Neural cell (in vitro differentiated cells): ENCODE data around the gene GPATCH3. TPM values are rescaled to one million over a fixed set of nuclear protein-coding genes. Genes with fewer than 3 reads are reported as not detected.

Source experiments
- H2AFZ ChIP-seq: fragments of 200-600, 300-800 bp; sonication (generic), shearing (Covaris generic); 2 replicates; pipeline ENCODE4 v1.6.0; 2014; ENCODE audit warnings: low read depth, mild to moderate bottlenecking, antibody characterized with exemption, low read length, moderate library complexity
- H3F3A ChIP-seq: fragments of 200-600 bp; shearing (Covaris generic); 2 replicates; pipeline ENCODE4 v1.6.1; 2016; ENCODE audit warnings: mild to moderate bottlenecking, moderate library complexity, mixed read lengths, antibody characterized with exemption, low read length; ENCODE audit not compliant: insufficient read depth, poor library complexity, severe bottlenecking
- H3K27ac ChIP-seq: fragments of 200-600, 300-800 bp; sonication (generic), shearing (Covaris generic); 2 replicates; pipeline ENCODE4 v1.5.1; 2014; ENCODE audit warnings: mild to moderate bottlenecking, low read length, moderate library complexity
- H3K27me3 ChIP-seq: fragments of 300-800, 200-600 bp; sonication (generic), shearing (Covaris generic); 2 replicates; pipeline ENCODE4 v1.6.0; 2014; ENCODE audit warnings: mild to moderate bottlenecking, low read depth, low read length, moderate library complexity; ENCODE audit not compliant: insufficient read depth
- H3K36me3 ChIP-seq: fragments of 300-800, 200-600 bp; sonication (generic), shearing (Covaris generic); 2 replicates; pipeline ENCODE4 v1.5.1; 2014; ENCODE audit warnings: mild to moderate bottlenecking, antibody characterized with exemption, low read length, moderate library complexity; ENCODE audit not compliant: insufficient read depth
- H3K4me2 ChIP-seq: fragments of 300-800, 200-600 bp; sonication (generic), shearing (Covaris generic); 2 replicates; pipeline ENCODE4 v1.6.0; 2014; ENCODE audit warnings: mild to moderate bottlenecking, low read length
- H3K4me3 ChIP-seq: fragments of 300-800, 200-600 bp; sonication (generic), shearing (Covaris generic); 2 replicates; pipeline ENCODE4 v1.5.1; 2014; ENCODE audit warnings: mild to moderate bottlenecking, low read length, moderate library complexity
- H3K79me2 ChIP-seq: fragments of 200-600 bp; shearing (Covaris generic); replicated peaks from 2 replicates; pipeline ENCODE4 v1.6.0; 2014; ENCODE audit warnings: mild to moderate bottlenecking, low read length, moderate library complexity; ENCODE audit not compliant: insufficient read depth
- H3K9ac ChIP-seq: fragments of 300-800, 200-600 bp; sonication (generic), shearing (Covaris generic); 2 replicates; pipeline ENCODE4 v1.6.1; 2016; ENCODE audit warnings: mild to moderate bottlenecking, low read length, mixed read lengths
- H3K9me2 ChIP-seq: fragments of 200-600 bp; shearing (Covaris generic); 2 replicates; pipeline ENCODE4 v1.6.1; 2016; ENCODE audit warnings: mild to moderate bottlenecking, low read length, mixed read lengths; ENCODE audit not compliant: insufficient read depth
- H3K9me3 ChIP-seq: fragments of 200-600, 300-800 bp; sonication (generic), shearing (Covaris generic); 2 replicates; pipeline ENCODE4 v1.6.1; 2016; ENCODE audit warnings: mild to moderate bottlenecking, mixed run types, low read length, moderate library complexity, mixed read lengths
- H4K20me1 ChIP-seq: fragments of 200-600 bp; shearing (Covaris generic); 2 replicates; pipeline ENCODE4 v1.6.1; 2016; ENCODE audit warnings: mild to moderate bottlenecking, mixed run types; ENCODE audit not compliant: insufficient read depth
- CTCF ChIP-seq: fragments of 450-650 bp; IDR thresholded peaks from 2 replicates; pipeline ENCODE4 v1.5.1; 2014; ENCODE audit warnings: antibody characterized with exemption, mild to moderate bottlenecking, moderate library complexity; ENCODE audit not compliant: poor library complexity, severe bottlenecking
- EP300 ChIP-seq: fragments of 450-650 bp; conservative IDR thresholded peaks from 2 replicates; pipeline ENCODE4 v1.6.1; 2014; ENCODE audit warnings: antibody characterized with exemption, mild to moderate bottlenecking, moderate library complexity; ENCODE audit not compliant: poor library complexity, severe bottlenecking
- EZH2 ChIP-seq: fragments of 200-600, 300-800 bp; shearing (Covaris generic), sonication (generic); IDR thresholded peaks from 2 replicates; pipeline ENCODE4 v1.6.1; 2014; ENCODE audit warnings: antibody characterized with exemption, low read length, borderline replicate concordance, mild to moderate bottlenecking; ENCODE audit not compliant: insufficient read depth, poor library complexity, severe bottlenecking
- MXI1 ChIP-seq: fragments of 450-650 bp; conservative IDR thresholded peaks from 2 replicates; pipeline ENCODE4 v1.6.1; 2014; ENCODE audit warnings: antibody characterized with exemption, mild to moderate bottlenecking; ENCODE audit not compliant: poor library complexity, severe bottlenecking
- POLR2AphosphoS5 ChIP-seq: IDR thresholded peaks from 2 replicates; pipeline ENCODE4 v1.6.1; 2012
- RAD21 ChIP-seq: fragments of 450-650 bp; conservative IDR thresholded peaks from 2 replicates; pipeline ENCODE4 v1.6.1; 2014; ENCODE audit warnings: antibody characterized with exemption, mild to moderate bottlenecking, moderate library complexity
- REST ChIP-seq: IDR thresholded peaks from 2 replicates; pipeline ENCODE4 v1.6.1; 2012; ENCODE audit warnings: borderline replicate concordance
- SMC3 ChIP-seq: fragments of 450-650 bp; conservative IDR thresholded peaks from 2 replicates; pipeline ENCODE4 v1.6.1; 2014; ENCODE audit warnings: antibody characterized with exemption, mild to moderate bottlenecking, moderate library complexity; ENCODE audit not compliant: poor library complexity
- TAF1 ChIP-seq: IDR thresholded peaks from 2 replicates; pipeline ENCODE4 v1.6.1; 2012; ENCODE audit warnings: low read depth
- polyA plus RNA-seq: library from polyadenylated mRNA; depleted of rRNA; stranded (reverse); fragments of >200 nt; gene quantifications from 2 replicates; pipeline ENCODE4 v1.2.3, GENCODE V29; 2014

GPATCH3 gene
- polyA plus RNA-seq, 1 donor from 2014 or later = 7.1 TPM

GRCh38 chr1:26897351-26897750 is 2.9 kb downstream of the GPATCH3 start:
- Histone ChIP-seq H3K27ac (no peak overlapping the region), H2AFZ (no peak overlapping the region), H4K20me1 (no peaks in the 10 kb centered on the region), H3K4me3 (no peak overlapping the region), H3K9me2 (no peaks in the 10 kb centered on the region), H3K9me3 (no peaks in the 10 kb centered on the region), H3K4me2 (no peak overlapping the region), H3K9ac (no peak overlapping the region), H3K36me3 (no peaks in the 10 kb centered on the region), H3K79me2 (peaks cover 17% of the 10 kb centered on the region), H3K27me3 (no peaks in the 10 kb centered on the region), H3F3A (no peaks in the 10 kb centered on the region)
- TF ChIP-seq TAF1 (no peak), RAD21 (no peak), SMC3 (no peak), MXI1 (no peak), EZH2 (no peak), CTCF (no peak), REST (no peak), EP300 (no peak), POLR2AphosphoS5 (no peak)

- H3K4me3 ChIP-seq = no peak overlapping the region
- H3K79me2 ChIP-seq = peaks cover 14% of the 10 kb centered on the region
- H3K27ac ChIP-seq = no peak overlapping the region
- no peak overlapping the region for H3K9ac ChIP-seq
- H3K9me3 ChIP-seq = no peaks in the 10 kb centered on the region
- H2AFZ ChIP-seq = no peak overlapping the region
- H3K36me3 ChIP-seq = no peaks in the 10 kb centered on the region
- no peak for TF ChIP-seq TAF1
- TF ChIP-seq POLR2AphosphoS5 = no peak
- TF ChIP-seq EZH2 = no peak
- TF ChIP-seq CTCF = no peak
- TF ChIP-seq REST = no peak
- TF ChIP-seq EP300 = no peak
- TF ChIP-seq RAD21 = no peak
- H3F3A ChIP-seq = no peaks in the 10 kb centered on the region
- H4K20me1 ChIP-seq = no peaks in the 10 kb centered on the region
- H3K27me3 ChIP-seq = no peaks in the 10 kb centered on the region
- H3K4me2 ChIP-seq = no peak overlapping the region
- no peaks in the 10 kb centered on the region for H3K9me2 ChIP-seq
These were observed 6.0 kb downstream of the GPATCH3 start for GRCh38 chr1:26894263-26894662.
